Left renal pelvis (tissue), 4 donors: ENCODE results near the gene KISS1R. TPM values are rescaled to one million over a fixed set of nuclear protein-coding genes. Genes with fewer than 3 reads are reported as not detected.

ENCODE experiments used
- DNase-seq, 4 donors: peaks; one replicate each; pipeline ENCODE4 v3.0.0-alpha.2; 2013; ENCODE audit warnings: low read depth in 4 of 4, low spot score in 3 of 4
- polyA plus RNA-seq, 4 donors: library from polyadenylated mRNA; unstranded; fragments of 120-200 nt; gene quantifications; one replicate each; pipeline ENCODE4 v1.2.1, GENCODE V29; 2013; ENCODE audit not compliant: insufficient read length in 4 of 4

The KISS1R gene
- polyA plus RNA-seq, 4 donors: 0.20 to 0.98 (median 0.40) TPM

DNA sequence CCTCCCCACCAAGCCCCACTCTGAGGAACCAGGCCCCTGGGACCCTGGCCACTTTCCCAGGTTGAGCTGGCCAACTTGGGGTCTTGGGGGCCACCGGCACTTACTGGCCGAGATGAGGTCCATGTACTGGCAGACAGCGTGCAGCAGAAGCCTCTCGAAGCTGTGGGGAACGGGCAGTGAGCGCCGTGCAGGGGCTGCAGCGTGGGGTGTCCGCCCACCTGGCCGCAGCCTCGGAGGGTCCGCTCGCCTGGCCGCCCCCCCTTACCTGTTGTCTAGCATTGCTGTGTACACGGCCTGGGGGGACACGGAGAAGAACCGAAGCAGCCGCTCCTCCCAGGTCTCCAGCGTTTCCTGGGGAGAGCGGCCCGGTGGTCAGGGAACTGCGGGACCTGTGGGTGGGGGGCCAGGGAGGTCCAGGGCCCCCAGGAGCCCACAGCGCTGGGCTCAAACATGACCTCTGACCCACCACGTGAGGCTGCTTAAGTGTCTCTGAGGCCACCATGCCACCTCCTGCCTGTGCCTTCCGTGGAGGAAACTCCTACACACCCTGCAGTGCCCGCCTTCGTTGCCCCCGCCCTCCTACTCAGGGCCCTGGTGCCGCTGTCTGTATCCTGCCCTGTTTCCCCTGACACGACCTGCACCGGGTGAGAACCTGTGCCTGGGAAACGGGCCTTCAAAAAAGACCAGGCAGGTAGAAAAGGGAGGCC lies 17.6 kb upstream of the KISS1R start:
- DNase-seq: no peak

- DNase-seq: no peak
Measured at GRCh38 chr19:900043-900301, 17.2 kb upstream of the KISS1R start.

DNA sequence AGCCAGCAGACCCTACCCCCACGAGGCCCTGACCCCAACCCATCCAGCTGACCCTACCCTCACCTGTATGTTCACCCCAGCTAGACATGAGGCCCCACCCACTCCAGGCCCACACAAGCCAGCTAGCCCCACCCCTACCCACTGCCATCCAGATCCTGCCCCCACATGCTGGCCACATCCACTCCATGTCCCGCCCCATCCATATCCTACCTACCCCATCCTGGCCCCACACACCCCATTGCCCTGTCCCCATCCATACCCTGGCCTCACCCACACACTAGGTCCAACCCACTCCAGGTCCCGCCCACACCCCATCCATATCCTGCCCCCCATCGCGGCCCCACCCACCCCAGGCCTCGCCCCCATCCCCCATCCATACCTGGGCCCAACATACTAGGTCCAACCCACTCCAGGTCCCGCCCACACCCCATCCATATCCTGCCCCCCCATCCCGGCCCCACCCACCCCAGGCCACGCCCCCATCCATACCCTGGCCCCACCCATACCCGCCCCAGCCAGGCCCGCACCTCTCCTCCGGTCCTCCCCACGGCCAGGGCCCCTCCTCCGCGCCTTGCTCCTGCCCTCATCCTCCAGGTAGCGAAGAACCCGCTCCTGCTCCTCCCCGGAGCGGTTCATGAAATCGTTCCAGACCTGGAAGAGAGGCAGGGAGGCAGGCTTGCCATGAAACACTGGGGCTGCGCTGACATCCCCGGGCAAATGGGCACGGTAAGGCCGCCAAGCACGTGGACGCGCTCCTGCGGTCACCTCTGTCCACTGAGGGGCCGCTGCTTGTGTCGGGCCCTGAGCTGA lies 16.6 kb upstream of the KISS1R start:
- DNase-seq: no peak

- DNase-seq: no peak
Measured at GRCh38 chr19:901216-902092, 15.7 kb upstream of the KISS1R start.

DNA sequence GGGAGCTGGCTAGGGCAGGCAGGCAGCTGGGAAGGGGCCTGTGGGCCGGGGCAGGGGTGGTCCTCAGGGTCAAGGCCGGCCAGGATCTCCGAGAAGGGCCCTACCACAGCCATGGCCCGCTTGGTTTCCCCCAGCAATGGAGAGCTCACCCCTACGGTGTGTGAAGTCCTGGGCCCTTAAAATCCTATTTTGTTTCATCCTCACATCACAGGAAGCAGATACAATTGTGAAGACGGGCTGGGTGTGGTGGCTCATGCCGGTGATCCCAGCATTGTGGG lies 15.1 kb upstream of the KISS1R start:
- no peak for DNase-seq

DNA sequence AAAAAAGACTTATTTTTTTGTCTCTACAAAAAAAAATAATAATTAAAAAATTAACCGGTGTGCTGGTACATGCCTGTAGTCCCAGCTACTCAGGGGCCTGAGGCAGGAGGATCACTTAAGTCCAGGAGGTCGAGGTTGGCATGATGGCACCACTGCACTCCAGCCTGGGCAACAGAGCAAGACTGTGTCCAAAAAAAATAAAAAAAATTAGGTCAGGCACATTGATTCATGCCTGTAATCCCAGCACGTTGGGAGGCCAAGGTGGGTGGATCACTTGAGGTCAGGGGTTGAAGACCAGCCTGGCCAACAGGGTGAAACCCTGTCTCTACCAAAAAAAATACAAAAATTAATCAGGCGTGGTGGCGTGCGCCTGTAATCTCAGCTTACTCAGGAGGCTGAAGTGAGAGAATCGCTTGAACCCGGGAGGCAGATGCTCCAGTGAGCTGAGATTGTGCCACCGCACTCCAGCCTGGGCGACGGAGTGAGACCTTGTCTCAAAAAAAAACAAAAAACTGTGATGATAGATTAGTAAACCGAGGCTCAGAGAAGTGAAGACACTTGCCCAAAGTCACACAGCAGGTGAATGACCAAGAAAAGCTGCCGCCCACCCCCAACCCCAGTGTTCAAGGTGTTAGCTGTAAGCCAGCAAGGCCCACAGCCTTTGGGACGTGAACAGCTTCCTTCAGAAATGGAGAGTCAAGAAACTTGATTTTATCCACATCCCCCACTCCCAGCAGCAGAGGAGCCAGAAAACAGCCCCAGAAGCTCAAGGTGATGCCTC lies 14.5 kb upstream of the KISS1R start:
- DNase-seq: no peak

GRCh38 chr19:903266-903797 lies 13.8 kb upstream of the KISS1R start:
- DNase-seq: no peak

DNA sequence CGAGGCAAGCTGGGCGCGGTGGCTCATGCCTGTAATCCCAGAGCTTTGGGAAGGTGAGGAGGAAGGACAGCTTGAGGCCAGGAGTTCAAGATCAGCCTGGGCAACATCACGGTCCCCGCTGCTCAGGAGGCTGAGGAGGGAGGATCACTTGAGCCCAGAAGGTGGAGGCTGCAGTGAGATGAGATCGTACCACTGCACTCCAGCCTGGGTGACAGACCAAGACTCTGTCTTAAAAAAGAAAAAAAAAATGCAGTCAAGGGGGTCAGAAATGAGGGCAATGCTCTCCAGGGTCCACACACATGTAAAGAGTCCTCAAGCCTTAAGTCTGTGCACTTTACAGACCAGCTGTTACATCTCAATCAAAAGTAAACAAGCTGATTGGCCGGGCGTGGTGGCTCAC lies 12.6 kb upstream of the KISS1R start:
- DNase-seq: no peak

DNA sequence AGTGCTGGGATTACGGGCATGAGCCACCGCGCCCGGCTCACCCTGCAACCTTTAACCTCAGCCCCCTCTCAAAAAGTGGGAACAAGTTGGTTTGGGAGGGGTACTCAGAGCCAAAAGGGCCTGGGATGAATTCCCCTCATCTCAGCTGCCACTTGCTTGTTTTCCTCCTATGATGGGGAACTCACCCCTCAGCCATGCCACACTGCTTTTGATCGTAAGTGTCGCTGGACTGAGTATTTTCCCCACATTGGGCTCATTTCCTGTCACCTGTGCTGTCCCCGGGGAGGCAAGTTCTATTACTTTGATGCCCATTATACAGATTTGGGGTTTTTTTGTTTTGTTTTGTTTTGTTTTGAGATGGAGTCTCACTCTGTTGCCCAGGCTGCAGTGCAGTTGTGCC lies 10.7 kb upstream of the KISS1R start:
- DNase-seq: no peak

DNA sequence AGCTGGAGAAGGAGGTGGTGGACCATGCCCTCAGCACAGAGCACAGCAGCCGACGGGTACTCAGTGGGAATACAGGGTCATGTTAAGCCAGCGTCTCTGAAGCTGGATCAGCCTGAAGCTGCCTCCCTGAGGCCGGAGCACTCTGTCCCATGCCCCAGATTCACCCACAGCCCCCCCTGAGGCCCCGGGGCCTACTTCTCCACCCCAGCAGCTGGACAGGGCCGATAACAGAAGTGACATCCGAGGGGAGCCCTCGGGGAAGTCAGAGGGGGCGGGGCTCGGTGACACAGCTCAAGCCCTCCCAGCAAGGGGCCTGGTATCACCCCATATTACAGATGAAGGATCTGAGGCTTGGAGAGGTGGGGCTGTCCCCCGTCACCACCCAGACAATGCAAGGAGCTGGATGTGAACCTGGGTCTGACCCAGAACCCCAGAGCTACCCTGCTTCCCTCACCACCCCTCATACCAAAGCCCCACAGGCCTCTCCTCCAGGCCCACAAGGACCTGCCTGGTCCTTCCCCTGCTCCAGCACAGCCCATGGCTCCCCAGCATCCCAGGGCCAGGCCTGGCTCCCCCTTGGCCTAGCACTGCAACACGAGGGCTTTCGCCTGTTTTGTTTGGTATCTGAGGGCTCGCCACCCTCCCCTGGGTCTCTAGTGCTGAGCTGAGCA lies 9.8 kb upstream of the KISS1R start:
- no peak for DNase-seq

DNA sequence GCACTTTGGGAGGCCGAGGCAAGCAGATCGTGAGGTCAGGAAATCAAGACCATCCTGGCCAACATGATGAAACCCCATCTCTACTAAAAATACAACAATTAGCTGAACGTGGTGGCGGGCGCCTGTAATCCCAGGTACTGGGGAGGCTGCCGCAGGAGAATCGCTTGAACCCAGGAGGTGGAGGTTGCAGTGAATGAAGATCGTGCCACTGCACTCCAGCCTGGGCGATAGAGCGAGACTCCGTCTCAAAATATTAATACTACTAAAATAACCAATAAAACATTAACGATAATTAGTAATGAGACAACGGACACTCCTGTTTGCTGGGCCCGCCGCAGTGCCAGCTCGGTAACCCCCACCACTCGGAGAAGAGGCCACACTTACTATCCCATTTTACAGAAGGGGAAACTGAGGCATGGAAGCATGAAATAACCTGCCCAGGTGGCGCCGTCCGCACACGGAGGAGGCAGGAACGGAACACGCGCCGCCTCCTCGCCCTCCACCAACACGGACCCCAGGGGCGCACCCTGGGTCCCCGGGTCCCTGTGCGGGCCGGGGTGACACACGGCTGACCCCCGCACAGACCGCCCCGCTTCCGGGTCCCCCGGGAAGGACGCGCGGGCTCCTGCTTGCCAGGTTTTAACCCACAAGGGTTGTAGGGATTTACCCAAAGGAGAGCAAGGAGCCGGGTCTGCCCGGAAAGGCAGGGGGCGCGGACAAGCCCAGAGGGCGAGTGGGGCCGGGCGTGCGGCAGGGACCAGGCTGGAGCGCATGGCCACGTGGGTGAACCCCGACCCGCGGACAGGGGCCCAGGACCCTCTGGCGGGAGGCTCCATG lies 5.7 kb upstream of the KISS1R start:
- DNase-seq: no peak

GRCh38 chr19:912181-913079 lies 4.7 kb upstream of the KISS1R start:
- no peak for DNase-seq

DNA sequence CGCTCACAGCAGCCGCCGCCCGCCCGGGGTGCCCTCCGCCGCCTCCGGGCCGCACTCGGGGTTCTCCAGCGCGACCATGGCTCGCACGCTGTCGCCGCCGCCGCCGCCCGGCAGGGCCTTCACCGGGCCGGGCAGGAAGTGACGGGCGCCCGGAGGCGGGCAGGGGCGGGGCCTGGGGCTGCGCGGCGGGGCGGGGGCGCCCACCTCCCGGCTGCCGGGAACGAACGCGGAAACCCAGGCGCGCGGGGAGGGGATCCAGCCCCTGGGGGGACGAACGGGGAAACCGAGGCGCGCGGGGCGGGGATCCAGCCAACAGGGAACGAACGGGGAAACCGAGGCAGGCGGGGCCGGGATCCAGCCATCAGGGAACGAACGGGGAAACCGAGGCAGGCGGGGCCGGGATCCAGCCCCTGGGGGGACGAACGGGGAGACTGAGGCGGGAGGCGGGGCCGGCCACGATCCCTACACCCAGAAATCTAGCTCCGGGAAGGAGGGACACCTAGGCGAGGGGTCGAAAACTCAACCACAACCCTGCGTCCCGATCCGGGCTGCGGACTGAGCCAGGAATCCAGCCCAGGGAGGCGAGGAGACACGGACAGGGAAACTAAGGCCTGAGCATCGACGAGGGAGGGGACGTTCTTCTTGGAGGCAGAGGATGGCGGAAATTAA lies 3.9 kb upstream of the KISS1R start, which contains the start of gene R3HDM4:
R3HDM4 (minus strand) TSS at position 140 of the 669 bp plus-strand sequence; CDS start at position 78, 62 bp downstream.
- no peak for DNase-seq

DNA sequence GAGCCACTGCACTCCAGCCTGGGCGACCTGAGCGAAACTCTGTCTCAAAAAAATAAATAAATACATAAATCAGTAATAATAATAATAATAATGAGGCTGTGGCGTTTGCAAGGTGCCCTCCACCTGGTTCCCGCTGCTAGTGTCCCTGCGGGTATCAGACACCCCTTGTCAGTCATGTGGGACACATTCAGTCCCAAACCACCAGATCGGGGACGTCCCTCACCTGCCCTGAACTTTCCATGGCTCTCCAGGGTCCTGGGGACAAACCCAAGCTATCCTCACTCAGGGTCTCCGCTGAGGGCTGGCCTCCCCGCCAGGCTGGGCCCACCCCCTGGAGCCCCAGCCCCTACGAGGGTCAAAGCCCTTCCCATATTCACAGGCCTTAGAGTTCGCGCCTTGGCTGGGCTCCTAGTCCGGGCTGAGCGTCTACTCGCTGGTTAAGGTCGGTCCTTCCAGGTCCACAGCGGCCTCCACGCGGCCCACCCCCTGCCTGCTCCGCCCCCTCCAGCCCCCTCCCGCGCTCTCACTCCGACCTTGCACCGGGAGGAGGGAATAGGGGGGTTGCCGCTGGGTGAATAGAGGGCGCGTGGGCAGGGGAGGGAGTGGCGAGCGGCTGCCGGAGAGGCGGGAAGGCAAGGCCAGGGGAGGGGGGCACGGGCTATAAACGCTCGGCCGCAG lies 349 bp upstream of the KISS1R start:
- no peak for DNase-seq

GRCh38 chr19:918152-918437 lies 962 bp downstream of the KISS1R start:
- no peak for DNase-seq

- no peak for DNase-seq
Measured at GRCh38 chr19:918481-919198, 1.5 kb downstream of the KISS1R start.
